GM21515 (cell line): ENCODE measurements around the gene ALKBH6.
A peak's percentile ranks its signal among the peaks of the same experiment; 100 is the strongest.
"Not testable (repeated sequence)": the region's sequence is repeated elsewhere in the genome, so short reads cannot be mapped to it uniquely, and the experiment has no call there.

Experiments
- ATAC-seq: cut with Tn5 transposase; IDR thresholded peaks from one replicate; pipeline ENCODE4 v1.9.1; 2021; ENCODE audit not compliant: unreplicated experiment

The ALKBH6 gene

GRCh38 chr19:36014012-36014924, at the start of gene ALKBH6:
Gene ALKBH6 (minus strand): TSS chr19:36014213. CDS start chr19:36013397, 816 bp downstream.
- peak; percentile 92 for ATAC-seq

GRCh38 chr19:36061367-36061766, 47.4 kb upstream of the ALKBH6 start:
- ATAC-seq, result no peak

GRCh38 chr19:36060430-36060829, 46.4 kb upstream of the ALKBH6 start:
- no peak for ATAC-seq

- no peak for ATAC-seq
Measured at GRCh38 chr19:36059180-36059910, 45.3 kb upstream of the ALKBH6 start.

- ATAC-seq, result no peak
Measured at GRCh38 chr19:36058481-36059179, 44.6 kb upstream of the ALKBH6 start.

- ATAC-seq, result peak; percentile 72
Measured at GRCh38 chr19:36054733-36055686, 41.0 kb upstream of the ALKBH6 start, which contains the start of gene WDR62. Gene WDR62 (plus strand): TSS chr19:36054897. CDS start chr19:36054972, 75 bp downstream.

- ATAC-seq, result peak; percentile 77
Measured at GRCh38 chr19:36054119-36054732, 40.2 kb upstream of the ALKBH6 start, which contains the start of gene THAP8. Gene THAP8 (minus strand): TSS chr19:36054285. CDS start chr19:36054217, 68 bp downstream.

GRCh38 chr19:36051637-36052036, 37.6 kb upstream of the ALKBH6 start:
- ATAC-seq, result no peak

- ATAC-seq, result no peak
Measured at GRCh38 chr19:36051236-36051635, 37.2 kb upstream of the ALKBH6 start.

GRCh38 chr19:36049080-36049698, 35.2 kb upstream of the ALKBH6 start:
- ATAC-seq, result no peak

GRCh38 chr19:36047835-36048234, 33.8 kb upstream of the ALKBH6 start:
- no peak for ATAC-seq

GRCh38 chr19:36046443-36047050, 32.5 kb upstream of the ALKBH6 start:
- no peak for ATAC-seq

GRCh38 chr19:36043952-36044351, 29.9 kb upstream of the ALKBH6 start:
- ATAC-seq, result no peak

GRCh38 chr19:36041831-36042230, 27.8 kb upstream of the ALKBH6 start:
- no peak for ATAC-seq

- not testable (repeated sequence) for ATAC-seq
Measured at GRCh38 chr19:36041092-36041491, 27.1 kb upstream of the ALKBH6 start.

GRCh38 chr19:36040495-36040894, 26.5 kb upstream of the ALKBH6 start:
- ATAC-seq, result no peak

- no peak for ATAC-seq
Measured at GRCh38 chr19:36032251-36033104, 18.5 kb upstream of the ALKBH6 start, which contains the start of gene CLIP3. Gene CLIP3 (minus strand): TSS chr19:36032873. CDS start chr19:36032357, 516 bp downstream.

GRCh38 chr19:36031308-36031707, 17.3 kb upstream of the ALKBH6 start:
- no peak for ATAC-seq
